Stimulated activated naive CD8-positive, alpha-beta T cell treated with anti-CD3 and anti-CD28 coated beads, Interleukin-15, Interleukin-2, amounts not matched to agents 100 U/mL and 50 U/mL, for 24 hours (primary cell): Measurements from ENCODE around the gene HACD1.
A peak's percentile ranks its signal among the peaks of the same experiment; 100 is the strongest.

Source experiments
- ATAC-seq: fragments of 150-1000 bp; cut with Tn5 transposase; one replicate; pipeline ENCODE4 v1.10.0; 2021
- DNase-seq: peaks from one replicate; pipeline ENCODE4 v3.0.0; 2021

Gene HACD1

GRCh38 chr10:17617031-17617911, at the start of gene HACD1:
Gene HACD1, minus strand, starts transcription at chr10:17617374. Its CDS starts 35 bp downstream, at chr10:17617339.
- peak; percentile 71 for ATAC-seq

GRCh38 chr10:17665747-17666146, 48.6 kb upstream of the HACD1 start:
- ATAC-seq, result no peak
- no peak for DNase-seq

More at GRCh38 chr10:17617031-17617911, at the start of gene HACD1:
- DNase-seq, result peak; percentile 65

- DNase-seq (no peak), ATAC-seq (no peak)
These were observed 46.3 kb upstream of the HACD1 start for GRCh38 chr10:17663450-17663849.

- ATAC-seq, result no peak
- no peak for DNase-seq
These were observed 45.3 kb upstream of the HACD1 start for GRCh38 chr10:17662193-17663138.

GRCh38 chr10:17661510-17661909, 44.3 kb upstream of the HACD1 start:
- ATAC-seq, result no peak

GRCh38 chr10:17660921-17661320, 43.7 kb upstream of the HACD1 start:
- no peak for ATAC-seq

More at GRCh38 chr10:17661510-17661909, 44.3 kb upstream of the HACD1 start:
- DNase-seq, result no peak

GRCh38 chr10:17659365-17659764, 42.2 kb upstream of the HACD1 start:
- ATAC-seq (no peak), DNase-seq (no peak)

More at GRCh38 chr10:17660921-17661320, 43.7 kb upstream of the HACD1 start:
- DNase-seq, result no peak

GRCh38 chr10:17657103-17657500, 39.9 kb upstream of the HACD1 start:
- ATAC-seq (no peak), DNase-seq (no peak)

- no peak for DNase-seq
- peak; percentile 62 for ATAC-seq
These were observed 38.5 kb upstream of the HACD1 start for GRCh38 chr10:17655567-17656146.

- ATAC-seq, result no peak
- no peak for DNase-seq
These were observed 37.8 kb upstream of the HACD1 start for GRCh38 chr10:17655009-17655408.

- ATAC-seq (no peak), DNase-seq (no peak)
These were observed 35.4 kb upstream of the HACD1 start for GRCh38 chr10:17652585-17652984.

- ATAC-seq (no peak), DNase-seq (no peak)
These were observed 34.7 kb upstream of the HACD1 start for GRCh38 chr10:17651896-17652295.

- ATAC-seq, result no peak
- no peak for DNase-seq
These were observed 33.2 kb upstream of the HACD1 start for GRCh38 chr10:17650416-17650815.

- ATAC-seq (no peak), DNase-seq (no peak)
These were observed 32.7 kb upstream of the HACD1 start for GRCh38 chr10:17649836-17650235.

- no peak for ATAC-seq
- DNase-seq, result no peak
These were observed 31.9 kb upstream of the HACD1 start for GRCh38 chr10:17649052-17649451.

- peak; percentile 72 for ATAC-seq
- DNase-seq, result peak; percentile 77
These were observed 31.3 kb upstream of the HACD1 start for GRCh38 chr10:17648243-17649035.

- DNase-seq, result no peak
- no peak for ATAC-seq
These were observed 30.2 kb upstream of the HACD1 start for GRCh38 chr10:17647326-17647725.

GRCh38 chr10:17645621-17646345, 28.6 kb upstream of the HACD1 start:
- no peak for DNase-seq
- ATAC-seq, result peak; percentile 33

GRCh38 chr10:17644485-17644943, 27.3 kb upstream of the HACD1 start:
- DNase-seq, result no peak
- peak; percentile 6 for ATAC-seq

- ATAC-seq, result peak; percentile 82
- DNase-seq, result peak; percentile 93
These were observed 26.7 kb upstream of the HACD1 start, which contains the start of gene STAM for GRCh38 chr10:17643755-17644484. Gene STAM, plus strand, starts transcription at chr10:17644151. Its CDS starts 189 bp downstream, at chr10:17644340.
